H1 (cell line): ENCODE data around the gene CCDC71L. TPM values are rescaled to one million over a fixed set of nuclear protein-coding genes. Genes with fewer than 3 reads are reported as not detected.

Source experiments
- CTCF ChIA-PET: fragments of 300-600 bp; sonication (Branson Sonifier 250); formaldehyde crosslinking; loops from one replicate; lab custom pipeline; 2021; ENCODE audit not compliant: partially characterized antibody; lab: Charles Lee
- POLR2A ChIA-PET: fragments of 300-600 bp; sonication (Branson Sonifier 250); formaldehyde crosslinking; loops from one replicate; lab custom pipeline; 2021; ENCODE audit warnings: inconsistent platforms; ENCODE audit not compliant: partially characterized antibody; lab: Charles Lee
- DNase-seq, 2 experiments: peaks; one replicate each; pipeline versions ENCODE4 v3.0.0 to v3.0.0-alpha.2; 2010 to 2022; ENCODE audit warnings: low spot score in 2 of 2, low read depth in 1 of 2, mixed read lengths in 1 of 2
- FAIRE-seq: peaks from 2 replicates; lab custom pipeline; 2011; peaks lifted over from hg19 to GRCh38; lab: Jason Lieb, UNC
- H2AFZ ChIP-seq: 2 replicates; pipeline ENCODE4 v1.8.1; 2012; ENCODE audit warnings: low read length, inconsistent platforms
- H2AK5ac ChIP-seq: 2 replicates; pipeline ENCODE4 v1.6.1; 2013; ENCODE audit warnings: low read depth, low read length
- H2BK120ac ChIP-seq: replicated peaks from 2 replicates; pipeline ENCODE3; 2013; ENCODE audit warnings: low read depth, low read length, inconsistent platforms
- H2BK12ac ChIP-seq: 2 replicates; pipeline ENCODE4 v1.6.1; 2013; ENCODE audit warnings: low read depth, low read length
- H2BK15ac ChIP-seq: 2 replicates; pipeline ENCODE4 v1.6.1; 2013; ENCODE audit warnings: low read length
- H2BK20ac ChIP-seq: 2 replicates; pipeline ENCODE4 v1.6.1; 2013; ENCODE audit warnings: low read length
- H2BK5ac ChIP-seq: 2 replicates; pipeline ENCODE4 v1.6.1; 2013; ENCODE audit warnings: low read depth, low read length
- H3K14ac ChIP-seq: 2 replicates; pipeline ENCODE4 v1.6.1; 2013; ENCODE audit warnings: inconsistent platforms; ENCODE audit not compliant: insufficient read length
- H3K18ac ChIP-seq: 2 replicates; pipeline ENCODE4 v1.6.1; 2013; ENCODE audit warnings: low read length; ENCODE audit errors: extremely low read depth
- H3K23ac ChIP-seq: 2 replicates; pipeline ENCODE4 v1.6.1; 2013; ENCODE audit warnings: inconsistent platforms; ENCODE audit not compliant: insufficient read length
- H3K23me2 ChIP-seq: 2 replicates; pipeline ENCODE4 v1.6.1; 2013; ENCODE audit warnings: low read depth, low read length
- H3K27ac ChIP-seq: 2 replicates; pipeline ENCODE4 v1.6.1; 2011; ENCODE audit warnings: low read depth, low read length, inconsistent platforms
- H3K27me3 ChIP-seq, 4 experiments: replicated peaks in 1 of 4; 1 replicate in 1 of 4; 2 replicates in 3 of 4; pipeline versions ENCODE4 v1.6.1 to v1.8.1; 2011 to 2013; ENCODE audit warnings: low read length in 3 of 4, mild to moderate bottlenecking in 3 of 4, inconsistent platforms in 2 of 4, mixed read lengths in 2 of 4, moderate library complexity in 1 of 4; ENCODE audit not compliant: control insufficient read depth in 3 of 4, insufficient read depth in 3 of 4; ENCODE audit errors: extremely low read depth in 1 of 4
- H3K36me3 ChIP-seq, 4 experiments: 2 replicates each; pipeline versions ENCODE4 v1.6.1 to v1.8.1; 2011 to 2013; ENCODE audit warnings: mild to moderate bottlenecking in 4 of 4, low read length in 3 of 4, moderate library complexity in 2 of 4, control low read depth in 1 of 4, inconsistent platforms in 1 of 4; ENCODE audit not compliant: insufficient read depth in 4 of 4, control insufficient read depth in 2 of 4
- H3K4ac ChIP-seq: replicated peaks from 2 replicates; pipeline ENCODE3; 2013; ENCODE audit warnings: low read length, low read depth, mixed read lengths, inconsistent platforms; ENCODE audit not compliant: insufficient read length
- H3K4me1 ChIP-seq, 4 experiments: replicated peaks in 1 of 4; 1 replicate in 1 of 4; 2 replicates in 3 of 4; pipeline versions ENCODE4 v1.6.1 to v1.8.1; 2011 to 2013; ENCODE audit warnings: low read length in 3 of 4, inconsistent platforms in 2 of 4, mixed read lengths in 1 of 4; ENCODE audit not compliant: insufficient read depth in 4 of 4, control insufficient read depth in 3 of 4
- H3K4me2 ChIP-seq, 2 experiments: 2 replicates each; pipeline versions ENCODE4 v1.6.1 to v1.8.1; 2011 to 2013; ENCODE audit warnings: low read depth in 2 of 2, low read length in 2 of 2, control low read depth in 1 of 2, inconsistent platforms in 1 of 2, mild to moderate bottlenecking in 1 of 2; ENCODE audit not compliant: insufficient read depth in 1 of 2
- H3K4me3 ChIP-seq, 4 experiments: fragments of 200-600, 300-600 bp in 1 of 4; sonication (generic), shearing (Covaris generic), sonication (Bioruptor Twin) in 1 of 4; 2 replicates each; pipeline versions ENCODE4 v1.5.1 to v1.8.1; 2011 to 2016; ENCODE audit warnings: low read length in 4 of 4, low read depth in 3 of 4, control low read depth in 2 of 4, inconsistent platforms in 2 of 4, mild to moderate bottlenecking in 2 of 4, mixed read lengths in 1 of 4, moderate library complexity in 1 of 4; ENCODE audit not compliant: insufficient read depth in 2 of 4; ENCODE audit errors: extremely low read depth in 1 of 4
- H3K56ac ChIP-seq: replicated peaks from 2 replicates; pipeline ENCODE3; 2013; ENCODE audit warnings: low read depth, mild to moderate bottlenecking, mixed read lengths, low read length, inconsistent platforms; ENCODE audit not compliant: insufficient read length
- H3K79me1 ChIP-seq: 2 replicates; pipeline ENCODE4 v1.6.1; 2013; ENCODE audit warnings: low read depth, low read length, control low read depth
- H3K79me2 ChIP-seq, 2 experiments: 2 replicates each; pipeline versions ENCODE4 v1.6.1 to v1.8.1; 2012 to 2013; ENCODE audit warnings: low read length in 2 of 2, mild to moderate bottlenecking in 2 of 2, inconsistent platforms in 1 of 2; ENCODE audit not compliant: insufficient read depth in 2 of 2, control insufficient read depth in 1 of 2
- H3K9ac ChIP-seq, 4 experiments: replicated peaks in 1 of 4; 1 replicate in 1 of 4; 2 replicates in 3 of 4; pipeline versions ENCODE4 v1.6.1 to v1.8.1; 2011 to 2013; ENCODE audit warnings: low read depth in 3 of 4, low read length in 3 of 4, control low read depth in 2 of 4, mild to moderate bottlenecking in 2 of 4, moderate library complexity in 2 of 4, inconsistent platforms in 1 of 4; ENCODE audit errors: extremely low read depth in 1 of 4
- H3K9me3 ChIP-seq, 2 experiments: 2 replicates each; pipeline versions ENCODE4 v1.6.1 to v1.8.1; 2012 to 2013; ENCODE audit warnings: mild to moderate bottlenecking in 2 of 2, moderate library complexity in 2 of 2, control low read depth in 1 of 2, inconsistent platforms in 1 of 2, low read depth in 1 of 2, low read length in 1 of 2, mixed read lengths in 1 of 2; ENCODE audit not compliant: insufficient read depth in 2 of 2
- H4K20me1 ChIP-seq, 2 experiments: replicated peaks in 1 of 2; 2 replicates each; pipeline versions ENCODE3 to v1.8.1; 2011 to 2013; ENCODE audit warnings: inconsistent platforms in 2 of 2, low read length in 2 of 2, mild to moderate bottlenecking in 1 of 2; ENCODE audit not compliant: insufficient read depth in 2 of 2, control insufficient read depth in 1 of 2
- H4K5ac ChIP-seq: 2 replicates; pipeline ENCODE4 v1.6.1; 2013; ENCODE audit warnings: low read length, low read depth, mixed read lengths, inconsistent platforms; ENCODE audit not compliant: insufficient read length
- H4K8ac ChIP-seq: 2 replicates; pipeline ENCODE4 v1.8.0; 2013; ENCODE audit warnings: mild to moderate bottlenecking, moderate library complexity, low read length, inconsistent platforms; ENCODE audit not compliant: insufficient read depth; ENCODE audit errors: extremely low read depth
- H4K91ac ChIP-seq: replicated peaks from 2 replicates; pipeline ENCODE3; 2013; ENCODE audit warnings: low read length, mixed read lengths, inconsistent platforms; ENCODE audit not compliant: insufficient read length
- ATF3 ChIP-seq: IDR thresholded peaks from 2 replicates; pipeline ENCODE4 v1.6.1; 2011; ENCODE audit warnings: low read depth, mild to moderate bottlenecking, low read length; ENCODE audit not compliant: insufficient read depth
- CBX5 ChIP-seq: fragments of 300-800, 300-1000 bp; sonication (generic); IDR thresholded peaks from 2 replicates; pipeline ENCODE4 v1.7.1; 2016; ENCODE audit warnings: antibody characterized with exemption, low read length, low read depth
- CBX8 ChIP-seq: fragments of 300-800, 300-1000 bp; sonication (generic); IDR thresholded peaks from 2 replicates; pipeline ENCODE4 v1.7.1; 2016; ENCODE audit warnings: low read depth, low read length, borderline replicate concordance
- CTCF ChIP-seq, 3 experiments: IDR thresholded peaks; 1 replicate in 2 of 3; 2 replicates in 1 of 3; pipeline versions ENCODE4 v1.5.1 to v1.6.1; 2011; ENCODE audit warnings: low read length in 3 of 3, mild to moderate bottlenecking in 3 of 3, inconsistent platforms in 2 of 3, low read depth in 1 of 3, moderate library complexity in 1 of 3; ENCODE audit not compliant: insufficient read depth in 1 of 3; ENCODE audit errors: control extremely low read depth in 1 of 3
- EGR1 ChIP-seq: IDR thresholded peaks from 2 replicates; pipeline ENCODE4 v1.6.1; 2011; ENCODE audit warnings: low read depth, low read length, borderline replicate concordance
- JUND ChIP-seq: IDR thresholded peaks from 2 replicates; pipeline ENCODE4 v1.6.1; 2011; ENCODE audit warnings: mild to moderate bottlenecking, improper control_type of control experiment, low read length
- MAFK ChIP-seq: IDR thresholded peaks from 2 replicates; pipeline ENCODE4 v1.6.1; 2012; ENCODE audit warnings: low read depth, mild to moderate bottlenecking, improper control_type of control experiment, low read length
- NANOG ChIP-seq: IDR thresholded peaks from 2 replicates; pipeline ENCODE4 v1.6.1; 2011; ENCODE audit warnings: low read length, low read depth, mild to moderate bottlenecking, inconsistent platforms; ENCODE audit not compliant: insufficient read depth, poor library complexity, severe bottlenecking
- NRF1 ChIP-seq: IDR thresholded peaks from 2 replicates; pipeline ENCODE4 v1.6.1; 2011; ENCODE audit warnings: mild to moderate bottlenecking, low read depth, low read length, improper control_type of control experiment
- RFX5 ChIP-seq: IDR thresholded peaks from 2 replicates; pipeline ENCODE4 v1.6.1; 2011; ENCODE audit warnings: low read depth, low read length, improper control_type of control experiment, borderline replicate concordance
- SP2 ChIP-seq: IDR thresholded peaks from 2 replicates; pipeline ENCODE4 v1.6.1; 2012; ENCODE audit warnings: mild to moderate bottlenecking, low read length, inconsistent platforms
- WGBS, 2 experiments: shearing (Covaris generic) in 1 of 2; methylation state at CpG; one replicate each; pipeline versions ENCODE4 v1.1.6 to v1.1.7; 2013 to 2015; ENCODE audit warnings: low lambda C conversion rate in 2 of 2, mixed read lengths in 2 of 2, inconsistent platforms in 1 of 2, low coverage in 1 of 2, missing lambda C conversion rate in 1 of 2; ENCODE audit not compliant: insufficient replicate concordance in 2 of 2, insufficient coverage in 1 of 2, insufficient read length in 1 of 2; ENCODE audit errors: extremely low coverage in 1 of 2, missing lambda C conversion rate in 1 of 2; 5-methylcytosine and 5-hydroxymethylcytosine counted together
- polyA plus RNA-seq, 7 experiments: library from polyadenylated mRNA; depleted of rRNA in 3 of 7; stranded (reverse) in 5 of 7; unstranded in 2 of 7; fragments of >200 nt in 5 of 7; fragments of 200-250 nt in 2 of 7; gene quantifications; 1 replicate in 5 of 7; 2 replicates in 1 of 7; 4 replicates in 1 of 7; pipeline versions ENCODE4 v1.2.1 to v1.2.3, GENCODE V29; 2011 to 2013; ENCODE audit warnings: missing spikeins in 2 of 7, mixed read lengths in 2 of 7
- total RNA-seq: library from RNA; stranded (reverse); fragmentation: NEBNext Ultra II Directional; extraction: Animal tissue kit (Norgen Biotek cat#: 25700); gene quantifications from 2 replicates; pipeline ENCODE4 v1.2.1, GENCODE V29; 2021

CCDC71L gene
- total and polyA plus RNA-seq, 2 of the 8 experiments (the other 6 are each of a cell fraction or from before 2014, with no cell fraction given): 12.5 to 16.7 TPM

DNA sequence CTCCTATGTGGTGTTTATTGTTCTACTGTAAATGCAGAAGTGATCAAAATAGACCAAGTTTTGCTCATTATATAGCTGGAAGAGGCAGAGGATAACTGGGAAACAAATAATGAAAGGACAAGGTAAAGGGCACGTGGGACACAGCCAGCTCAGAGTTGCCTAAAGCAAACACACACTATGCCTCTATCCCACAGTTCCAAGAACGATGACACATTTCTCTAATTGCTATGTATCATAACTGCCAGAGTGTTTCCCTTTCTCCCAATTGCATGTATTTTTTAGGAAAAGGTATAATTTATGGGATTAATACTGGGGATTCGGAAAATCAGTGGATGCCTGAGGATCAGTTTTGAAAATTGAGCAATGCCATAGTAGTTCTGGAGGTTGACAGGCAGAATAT is 49.0 kb downstream of the CCDC71L start:
- no peaks in the 10 kb centered on the region for H3K79me1 ChIP-seq
- no peak overlapping the region for H3K9ac ChIP-seq
- no peak overlapping the region for H3K4ac ChIP-seq
- no peak overlapping the region for H3K4me2 ChIP-seq
- H3K27ac ChIP-seq: no peak overlapping the region
- no peaks in the 10 kb centered on the region for H3K36me3 ChIP-seq
- no peak overlapping the region for H2BK15ac ChIP-seq
- H2AFZ ChIP-seq: no peak overlapping the region
- H4K20me1 ChIP-seq: no peaks in the 10 kb centered on the region
- H3K4me1 ChIP-seq: no peaks in the 10 kb centered on the region; a peak in 1 of 7 replicates
- H4K8ac ChIP-seq: no peak overlapping the region
- H3K56ac ChIP-seq: no peak overlapping the region
- no peak overlapping the region for H2BK12ac ChIP-seq
- H4K5ac ChIP-seq: no peak overlapping the region
- H4K91ac ChIP-seq: no peak overlapping the region
- H2AK5ac ChIP-seq: no peak overlapping the region
- H2BK20ac ChIP-seq: no peak overlapping the region
- no peak overlapping the region for H3K4me3 ChIP-seq
- H3K27me3 ChIP-seq: no peaks in the 10 kb centered on the region; a peak in 1 of 7 replicates
- no peak overlapping the region for H2BK5ac ChIP-seq
- ChIA-PET CTCF (interaction anchor here (0.9 to 1.6 kb wide), 3 partner anchors 9 to 49 kb away, joined by 3 to 8 read pairs (median 3); partner anchors contain the start of gene CCDC71L), POLR2A (interaction anchor here (0.8 kb wide), 1 partner anchor 13 kb away, joined by 3 read pairs; no protein-coding TSS in a partner anchor)
- no peaks in the 10 kb centered on the region for H3K79me2 ChIP-seq
- H3K18ac ChIP-seq: no peak overlapping the region
- no peak overlapping the region for H2BK120ac ChIP-seq
- H3K23me2 ChIP-seq: no peaks in the 10 kb centered on the region
- H3K23ac ChIP-seq: no peak overlapping the region
- FAIRE-seq: no peak
- 71% methylated on average over 3 of the region's 3 CpGs; no CpG with 5 or more reads in 1 of the 2 experiments for WGBS, 2 experiments
- no peaks in the 10 kb centered on the region for H3K9me3 ChIP-seq
- no peak for DNase-seq
- H3K14ac ChIP-seq: no peak overlapping the region
- TF ChIP-seq CTCF (IDR thresholded peaks at IDR 0.05; ENCODE audit: control extremely low read depth in 1 of 3, insufficient read depth in 1 of 3, low read depth in 1 of 3, low read length in 3 of 3) (no peak), EGR1 (no peak), CBX5 (no peak), MAFK (no peak), NRF1 (no peak), CBX8 (no peak), ATF3 (no peak), JUND (no peak), RFX5 (no peak), NANOG (no peak), SP2 (no peak)
